HUES64 (cell line): ENCODE data around the gene JAG1.

Experiments used
- H3K27ac ChIP-seq: 2 replicates; pipeline ENCODE4 v1.7.0; 2013; ENCODE audit warnings: low read depth, low read length, inconsistent platforms
- H3K27me3 ChIP-seq: 2 replicates; pipeline ENCODE4 v1.6.1; 2013; ENCODE audit warnings: mild to moderate bottlenecking, low read length; ENCODE audit not compliant: insufficient read depth
- H3K36me3 ChIP-seq: 2 replicates; pipeline ENCODE4 v1.6.1; 2013; ENCODE audit warnings: mild to moderate bottlenecking, low read length; ENCODE audit not compliant: insufficient read depth
- H3K4me1 ChIP-seq: 2 replicates; pipeline ENCODE4 v1.6.1; 2013; ENCODE audit warnings: mild to moderate bottlenecking, low read length, moderate library complexity; ENCODE audit not compliant: insufficient read depth
- H3K4me3 ChIP-seq: 2 replicates; pipeline ENCODE4 v1.5.1; 2013; ENCODE audit warnings: mild to moderate bottlenecking, low read length, moderate library complexity
- H3K9ac ChIP-seq: 2 replicates; pipeline ENCODE4 v1.6.1; 2013; ENCODE audit warnings: mild to moderate bottlenecking, low read depth, low read length
- H3K9me3 ChIP-seq: 2 replicates; pipeline ENCODE4 v1.6.1; 2013; ENCODE audit warnings: low read depth, low read length; ENCODE audit not compliant: insufficient read depth
- WGBS: fragments of 150-250, 120-280 bp; methylation state at CpG from one replicate; pipeline ENCODE4 v1.1.7; 2013; ENCODE audit warnings: missing lambda C conversion rate; 5-methylcytosine and 5-hydroxymethylcytosine counted together

JAG1 gene

GRCh38 chr20:10674684-10675449 lies 1.1 kb upstream of the JAG1 start:
- Histone ChIP-seq H3K9ac (peak overlapping the region; percentile 85), H3K36me3 (peaks cover 3% of the 10 kb centered on the region; the same call in 1 of the 2 replicates), H3K4me1 (peaks cover 23% of the 10 kb centered on the region), H3K27me3 (peaks cover 11% of the 10 kb centered on the region; the same call in 1 of the 2 replicates), H3K4me3 (peak overlapping the region; percentile 87), H3K9me3 (no peaks in the 10 kb centered on the region), H3K27ac (peak overlapping the region; percentile 95)
- WGBS, result 5% methylated on average over 38 of the region's 38 CpGs

- WGBS, result under 1% methylated on average over 73 of the region's 73 CpGs
These were observed 490 bp downstream of the JAG1 start for GRCh38 chr20:10673176-10673841.

GRCh38 chr20:10672624-10673127 lies 1.1 kb downstream of the JAG1 start:
- WGBS, result under 1% methylated on average over 47 of the region's 47 CpGs
- Histone ChIP-seq H3K4me1 (peaks cover 44% of the 10 kb centered on the region), H3K9ac (peak overlapping the region; percentile 85), H3K27ac (peak overlapping the region; percentile 95; the same call in 1 of the 2 replicates), H3K36me3 (peaks cover 22% of the 10 kb centered on the region), H3K9me3 (no peaks in the 10 kb centered on the region), H3K4me3 (peak overlapping the region; percentile 87), H3K27me3 (peaks cover 11% of the 10 kb centered on the region; the same call in 1 of the 2 replicates)

More at GRCh38 chr20:10673176-10673841, 490 bp downstream of the JAG1 start:
- H3K27ac ChIP-seq, result peak overlapping the region; percentile 95; the same call in 1 of the 2 replicates
- peak overlapping the region; percentile 85 for H3K9ac ChIP-seq
- H3K4me1 ChIP-seq, result peaks cover 38% of the 10 kb centered on the region
- H3K27me3 ChIP-seq, result peaks cover 11% of the 10 kb centered on the region; the same call in 1 of the 2 replicates
- H3K9me3 ChIP-seq, result no peaks in the 10 kb centered on the region
- peaks cover 16% of the 10 kb centered on the region for H3K36me3 ChIP-seq
- H3K4me3 ChIP-seq, result peak overlapping the region; percentile 87

GRCh38 chr20:10671919-10672623 lies 1.7 kb downstream of the JAG1 start:
- peak overlapping the region; percentile 87 for H3K4me3 ChIP-seq
- H3K9me3 ChIP-seq, result no peaks in the 10 kb centered on the region
- peaks cover 50% of the 10 kb centered on the region for H3K4me1 ChIP-seq
- H3K27ac ChIP-seq, result no peak overlapping the region; the same call in 1 of the 2 replicates
- peaks cover 24% of the 10 kb centered on the region for H3K36me3 ChIP-seq
- WGBS, result under 1% methylated on average over 42 of the region's 42 CpGs
- H3K27me3 ChIP-seq, result peaks cover 11% of the 10 kb centered on the region; the same call in 1 of the 2 replicates
- H3K9ac ChIP-seq, result peak overlapping the region; percentile 85

DNA sequence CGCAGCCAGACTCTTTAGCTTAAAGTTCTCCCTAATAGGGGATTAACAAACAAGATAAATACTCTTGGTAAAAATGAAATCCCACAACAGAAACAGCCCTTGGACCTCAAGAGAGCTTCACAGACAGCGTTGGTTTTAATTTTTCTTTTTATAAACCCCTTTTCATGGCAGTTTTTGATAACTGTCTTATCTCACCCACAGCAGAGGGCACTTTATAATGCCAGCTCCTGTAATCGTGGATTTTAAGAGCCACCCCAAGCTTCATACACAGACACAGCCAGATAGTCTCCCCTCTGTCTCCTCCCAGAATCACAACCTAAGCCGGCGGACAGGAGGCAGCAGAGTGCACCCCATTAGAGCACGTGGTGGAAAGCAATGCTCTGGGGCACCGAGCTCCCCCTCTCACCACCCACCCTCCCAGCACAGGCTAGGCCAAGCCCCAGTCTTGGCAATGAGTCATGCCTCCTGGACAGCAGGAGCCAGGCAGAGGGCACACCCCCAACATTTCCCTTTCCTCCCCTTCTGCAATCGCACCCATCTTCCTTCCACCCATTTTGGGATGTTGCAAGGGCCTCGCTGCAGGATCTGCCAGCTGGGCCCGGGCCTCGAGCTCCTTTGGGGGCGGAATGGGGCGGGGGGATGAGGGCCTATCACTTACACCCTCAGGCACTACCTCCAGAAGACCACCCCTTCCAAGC lies 2.4 kb downstream of the JAG1 start:
- Histone ChIP-seq H3K9ac (peak overlapping the region; percentile 19; the same call in 1 of the 2 replicates), H3K4me1 (peaks cover 57% of the 10 kb centered on the region), H3K27ac (peak overlapping the region; percentile 22; the same call in 1 of the 2 replicates)

DNA sequence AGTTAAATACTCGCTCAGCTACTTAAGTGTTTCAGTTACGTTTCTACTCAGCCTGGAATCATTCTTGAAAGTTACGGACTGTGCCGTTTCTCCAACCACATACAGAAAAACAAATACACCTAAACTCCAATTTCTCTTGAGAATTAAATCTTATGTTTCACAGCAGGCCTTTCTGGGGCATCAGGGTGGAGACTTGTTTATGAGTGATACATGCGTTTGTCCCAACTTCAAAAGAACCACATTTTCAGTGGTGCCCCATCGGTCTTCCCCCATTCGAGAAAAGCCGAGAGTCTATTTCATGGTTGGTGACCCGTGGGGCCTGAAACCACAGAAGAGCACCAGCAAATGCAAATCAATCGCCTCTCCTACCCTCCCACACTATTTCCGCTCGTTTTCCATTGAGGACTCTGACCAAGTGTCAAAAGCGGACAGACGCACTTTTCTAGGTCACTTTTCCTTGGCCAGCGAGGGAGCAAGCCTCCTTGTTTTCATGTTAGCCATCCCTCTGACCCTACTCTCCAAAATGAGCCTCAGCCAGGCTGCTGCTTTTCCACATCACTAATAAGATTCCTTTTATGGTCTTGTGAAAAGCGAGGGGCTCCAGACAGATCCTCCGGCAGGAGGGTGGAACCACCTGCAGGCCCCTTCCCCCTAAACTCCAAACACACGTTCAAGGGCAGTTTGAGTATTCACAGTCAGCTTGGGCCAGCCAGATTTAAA lies 3.1 kb downstream of the JAG1 start:
- 0 out of 2 replicates have a peak overlapping the region, but pooled peaks have one; percentile 22 for H3K27ac ChIP-seq
- H3K27me3 ChIP-seq, result peaks cover 11% of the 10 kb centered on the region; the same call in 1 of the 2 replicates
- H3K9ac ChIP-seq, result peak overlapping the region; percentile 19; the same call in 1 of the 2 replicates
- peaks cover 30% of the 10 kb centered on the region for H3K36me3 ChIP-seq
- H3K9me3 ChIP-seq, result no peaks in the 10 kb centered on the region
- peaks cover 64% of the 10 kb centered on the region for H3K4me1 ChIP-seq
- H3K4me3 ChIP-seq, result peak overlapping the region; percentile 87
- 45% methylated on average over 18 of the region's 18 CpGs for WGBS

More for the DNA sequence above, 2.4 kb downstream of the JAG1 start:
- peaks cover 11% of the 10 kb centered on the region; the same call in 1 of the 2 replicates for H3K27me3 ChIP-seq
- H3K4me3 ChIP-seq, result peak overlapping the region; percentile 87
- WGBS, result 4% methylated on average over 13 of the region's 13 CpGs
- H3K36me3 ChIP-seq, result peaks cover 30% of the 10 kb centered on the region
- H3K9me3 ChIP-seq, result no peaks in the 10 kb centered on the region

- Histone ChIP-seq H3K36me3 (peaks cover 33% of the 10 kb centered on the region), H3K9ac (no peak overlapping the region), H3K27me3 (peaks cover 7% of the 10 kb centered on the region; the same call in 1 of the 2 replicates), H3K9me3 (no peaks in the 10 kb centered on the region), H3K4me3 (peak overlapping the region; percentile 87), H3K4me1 (peaks cover 64% of the 10 kb centered on the region), H3K27ac (no peak overlapping the region)
- whole genome bisulfite sequencing, result 88% methylated on average over 5 of the region's 6 CpGs
These were observed 3.9 kb downstream of the JAG1 start for GRCh38 chr20:10669843-10670446.

- no peak overlapping the region for H3K27ac ChIP-seq
- no peak overlapping the region; the same call in 1 of the 2 replicates for H3K4me3 ChIP-seq
- H3K27me3 ChIP-seq, result peaks cover 7% of the 10 kb centered on the region; the same call in 1 of the 2 replicates
- WGBS, result 91% methylated on average over 7 of the region's 7 CpGs
- H3K4me1 ChIP-seq, result peaks cover 74% of the 10 kb centered on the region
- no peak overlapping the region for H3K9ac ChIP-seq
- peaks cover 36% of the 10 kb centered on the region for H3K36me3 ChIP-seq
- no peaks in the 10 kb centered on the region for H3K9me3 ChIP-seq
These were observed 5.0 kb downstream of the JAG1 start for GRCh38 chr20:10668677-10669368.

DNA sequence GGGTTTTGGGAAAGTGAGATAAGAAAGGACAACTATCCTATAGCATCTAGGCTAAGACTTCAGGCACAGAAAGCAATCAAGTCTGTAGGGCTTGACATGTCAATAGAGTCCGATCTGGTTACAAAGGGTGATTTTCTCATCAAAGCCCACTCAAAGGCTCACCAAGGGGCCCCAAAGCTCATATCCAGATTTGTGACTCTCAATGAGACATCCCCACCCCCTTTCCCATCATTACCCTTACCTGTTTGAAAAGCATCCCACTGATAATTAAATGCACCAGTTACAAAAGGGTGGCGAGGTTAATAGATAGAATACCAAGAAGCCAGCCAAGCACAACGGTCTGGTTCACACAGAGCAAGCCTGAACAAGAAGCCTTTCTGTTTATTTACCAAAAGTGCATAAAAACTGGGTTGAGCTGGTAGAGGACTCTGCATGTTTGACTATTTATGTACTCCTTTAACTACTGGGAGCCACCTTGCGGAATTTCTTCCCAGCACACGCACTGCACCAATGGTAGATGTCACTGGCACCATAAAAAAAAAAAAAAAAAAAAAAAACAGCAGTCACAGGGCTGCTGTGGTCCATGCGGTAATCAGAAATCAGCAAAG lies 6.1 kb downstream of the JAG1 start:
- peaks cover 85% of the 10 kb centered on the region for H3K4me1 ChIP-seq
- H3K4me3 ChIP-seq, result no peak overlapping the region
- H3K9me3 ChIP-seq, result no peaks in the 10 kb centered on the region
- H3K36me3 ChIP-seq, result peaks cover 47% of the 10 kb centered on the region
- 91% methylated on average over 6 of the region's 6 CpGs for WGBS
- H3K27ac ChIP-seq, result no peak overlapping the region
- peaks cover 5% of the 10 kb centered on the region; the same call in 1 of the 2 replicates for H3K27me3 ChIP-seq
- H3K9ac ChIP-seq, result no peak overlapping the region
